Nephron (organoid): ENCODE data around the gene SNX30.
"Not testable (repeated sequence)": the region's sequence is repeated elsewhere in the genome, so short reads cannot be mapped to it uniquely, and the experiment has no call there.

ENCODE experiments used
- H3K27ac Mint-ChIP-seq, 3 experiments: 2 replicates each; pipeline ENCODE4 v1.8.0; 2020; ENCODE audit warnings: mixed read lengths in 3 of 3, mild to moderate bottlenecking in 2 of 3, moderate library complexity in 1 of 3
- H3K27me3 Mint-ChIP-seq: 2 replicates; pipeline ENCODE4 v1.8.0; 2021; ENCODE audit warnings: low read depth, mild to moderate bottlenecking, moderate library complexity, mixed read lengths
- H3K36me3 Mint-ChIP-seq: 2 replicates; pipeline ENCODE4 v1.8.0; 2020; ENCODE audit warnings: low read depth, mixed read lengths
- H3K4me1 Mint-ChIP-seq: 2 replicates; pipeline ENCODE4 v1.8.0; 2020; ENCODE audit warnings: mixed read lengths
- H3K4me3 Mint-ChIP-seq, 3 experiments: 2 replicates each; pipeline ENCODE4 v1.8.0; 2020; ENCODE audit warnings: mild to moderate bottlenecking in 3 of 3, mixed read lengths in 3 of 3, moderate library complexity in 2 of 3
- H3K9me3 Mint-ChIP-seq: 2 replicates; pipeline ENCODE4 v1.8.0; 2020; ENCODE audit warnings: mixed read lengths
- TF ChIP-seq, protein P1 (sequence below), 3 experiments: fragments of 200-600 bp; sonication (generic); IDR thresholded peaks; one replicate each; pipeline ENCODE4 v1.5.0; 2021; ENCODE audit warnings: antibody characterized with exemption in 3 of 3; ENCODE audit not compliant: unreplicated experiment in 3 of 3

The SNX30 gene

DNA sequence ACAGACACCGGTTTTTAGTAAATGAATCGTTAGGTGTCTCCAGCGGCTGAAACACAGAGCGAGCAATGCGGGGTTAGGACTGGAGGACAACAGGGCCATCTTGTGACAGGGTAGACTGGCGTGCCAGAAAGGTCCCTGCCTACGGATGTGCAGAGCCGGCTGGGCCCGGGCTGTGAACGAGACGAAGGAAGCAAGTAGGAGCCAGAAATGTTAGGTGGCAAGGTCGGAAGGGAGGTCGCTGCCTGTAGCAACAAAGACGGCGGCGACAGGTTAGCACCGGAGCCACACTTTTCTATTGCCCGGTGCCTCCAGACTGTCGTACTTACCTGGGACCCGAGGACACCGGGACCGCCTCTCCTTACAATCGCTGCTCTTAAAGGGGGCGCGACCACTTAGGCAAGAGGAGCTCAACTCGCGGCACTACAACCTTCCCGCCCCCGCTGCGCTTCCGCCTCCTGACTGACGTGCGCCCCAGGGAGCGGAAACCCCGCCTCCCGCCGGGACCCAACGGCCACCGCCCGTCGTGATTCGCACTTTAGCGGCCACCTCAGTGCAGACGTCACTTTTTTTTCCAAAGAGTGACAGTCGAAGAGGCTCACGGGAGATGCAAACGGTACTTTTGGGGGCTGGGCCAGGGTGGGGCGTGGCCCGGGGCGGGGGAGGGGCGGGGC, 32.8 kb upstream of the SNX30 start, which contains the start of gene INIP:
TSS of gene INIP (minus strand) at position 457 of the 671 bp plus-strand sequence. CDS start 1,632 bp downstream, outside the sequence.
- peaks cover 14% of the 10 kb centered on the region for H3K36me3 Mint-ChIP-seq
- TF ChIP-seq, protein P1, sequence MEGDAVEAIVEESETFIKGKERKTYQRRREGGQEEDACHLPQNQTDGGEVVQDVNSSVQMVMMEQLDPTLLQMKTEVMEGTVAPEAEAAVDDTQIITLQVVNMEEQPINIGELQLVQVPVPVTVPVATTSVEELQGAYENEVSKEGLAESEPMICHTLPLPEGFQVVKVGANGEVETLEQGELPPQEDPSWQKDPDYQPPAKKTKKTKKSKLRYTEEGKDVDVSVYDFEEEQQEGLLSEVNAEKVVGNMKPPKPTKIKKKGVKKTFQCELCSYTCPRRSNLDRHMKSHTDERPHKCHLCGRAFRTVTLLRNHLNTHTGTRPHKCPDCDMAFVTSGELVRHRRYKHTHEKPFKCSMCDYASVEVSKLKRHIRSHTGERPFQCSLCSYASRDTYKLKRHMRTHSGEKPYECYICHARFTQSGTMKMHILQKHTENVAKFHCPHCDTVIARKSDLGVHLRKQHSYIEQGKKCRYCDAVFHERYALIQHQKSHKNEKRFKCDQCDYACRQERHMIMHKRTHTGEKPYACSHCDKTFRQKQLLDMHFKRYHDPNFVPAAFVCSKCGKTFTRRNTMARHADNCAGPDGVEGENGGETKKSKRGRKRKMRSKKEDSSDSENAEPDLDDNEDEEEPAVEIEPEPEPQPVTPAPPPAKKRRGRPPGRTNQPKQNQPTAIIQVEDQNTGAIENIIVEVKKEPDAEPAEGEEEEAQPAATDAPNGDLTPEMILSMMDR (IDR thresholded peaks at IDR 0.05; ENCODE audit: unreplicated experiment in 3 of 3), result no peak
- H3K27me3 Mint-ChIP-seq, result no peaks in the 10 kb centered on the region
- H3K4me3 Mint-ChIP-seq, result peak within 1 kb of the TSS; percentile 96 to 100 (median 99)
- peaks cover 4% of the 10 kb centered on the region for H3K9me3 Mint-ChIP-seq
- peak within 1 kb of the TSS; percentile 78 to 95 (median 88) for H3K27ac Mint-ChIP-seq
- peaks cover 9% of the 10 kb centered on the region for H3K4me1 Mint-ChIP-seq

DNA sequence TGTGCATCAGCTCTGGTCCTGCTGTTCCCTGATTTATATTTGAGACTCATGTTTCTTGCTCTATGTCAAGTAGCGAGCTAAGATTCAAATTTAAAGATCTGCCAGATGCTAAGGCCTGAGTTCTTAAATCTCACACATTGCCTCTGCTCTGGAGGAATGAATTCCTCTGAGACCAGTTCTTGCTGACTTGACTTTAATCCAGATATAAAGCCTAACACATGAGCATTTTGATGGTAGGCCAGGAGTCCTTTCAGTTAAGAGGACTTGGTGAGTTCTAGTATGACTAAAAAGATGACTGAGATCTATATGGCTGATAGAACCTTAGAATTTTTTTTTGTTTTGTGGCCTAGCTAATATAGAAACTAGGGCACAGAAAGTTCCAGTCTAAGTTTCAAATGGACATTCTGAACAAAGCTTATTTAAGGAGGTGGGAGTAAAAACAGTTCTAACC, 31.3 kb upstream of the SNX30 start:
- Mint-ChIP-seq H3K4me1 (peaks cover 9% of the 10 kb centered on the region), H3K27me3 (no peaks in the 10 kb centered on the region), H3K9me3 (no peaks in the 10 kb centered on the region), H3K4me3 (peak overlapping the region; percentile 80 to 88 (median 84)), H3K36me3 (peaks cover 3% of the 10 kb centered on the region), H3K27ac (peak overlapping the region; percentile 41 to 80 (median 78))
- TF ChIP-seq, protein P1 (IDR thresholded peaks at IDR 0.05; ENCODE audit: unreplicated experiment in 3 of 3), result no peak

DNA sequence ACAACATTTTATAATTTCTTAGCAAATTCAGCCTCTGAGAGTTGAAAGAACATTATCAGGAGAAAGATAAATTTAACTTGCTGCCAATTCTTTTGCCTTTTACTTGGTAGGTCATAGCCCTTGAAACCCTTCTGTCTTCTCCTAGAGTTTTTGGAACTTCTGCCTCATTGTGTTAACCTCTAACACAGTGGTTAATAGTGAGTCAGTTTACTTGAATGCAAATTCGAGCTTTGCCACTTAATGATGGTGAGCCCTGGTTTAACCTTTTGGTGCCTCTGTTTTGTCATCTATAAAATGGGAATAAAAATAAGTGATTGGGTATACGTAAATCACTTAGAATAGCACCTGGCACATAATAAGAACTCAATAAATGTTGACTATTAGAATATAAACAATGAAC, 30.9 kb upstream of the SNX30 start:
- peaks cover 9% of the 10 kb centered on the region for H3K4me1 Mint-ChIP-seq
- no peaks in the 10 kb centered on the region for H3K36me3 Mint-ChIP-seq
- no peaks in the 10 kb centered on the region for H3K9me3 Mint-ChIP-seq
- TF ChIP-seq, protein P1 (IDR thresholded peaks at IDR 0.05; ENCODE audit: unreplicated experiment in 3 of 3), result no peak
- no peaks in the 10 kb centered on the region for H3K27me3 Mint-ChIP-seq
- H3K27ac Mint-ChIP-seq, result peak overlapping the region; percentile 41 to 80 (median 78)
- peak overlapping the region; percentile 17 to 55 (median 33) for H3K4me3 Mint-ChIP-seq

DNA sequence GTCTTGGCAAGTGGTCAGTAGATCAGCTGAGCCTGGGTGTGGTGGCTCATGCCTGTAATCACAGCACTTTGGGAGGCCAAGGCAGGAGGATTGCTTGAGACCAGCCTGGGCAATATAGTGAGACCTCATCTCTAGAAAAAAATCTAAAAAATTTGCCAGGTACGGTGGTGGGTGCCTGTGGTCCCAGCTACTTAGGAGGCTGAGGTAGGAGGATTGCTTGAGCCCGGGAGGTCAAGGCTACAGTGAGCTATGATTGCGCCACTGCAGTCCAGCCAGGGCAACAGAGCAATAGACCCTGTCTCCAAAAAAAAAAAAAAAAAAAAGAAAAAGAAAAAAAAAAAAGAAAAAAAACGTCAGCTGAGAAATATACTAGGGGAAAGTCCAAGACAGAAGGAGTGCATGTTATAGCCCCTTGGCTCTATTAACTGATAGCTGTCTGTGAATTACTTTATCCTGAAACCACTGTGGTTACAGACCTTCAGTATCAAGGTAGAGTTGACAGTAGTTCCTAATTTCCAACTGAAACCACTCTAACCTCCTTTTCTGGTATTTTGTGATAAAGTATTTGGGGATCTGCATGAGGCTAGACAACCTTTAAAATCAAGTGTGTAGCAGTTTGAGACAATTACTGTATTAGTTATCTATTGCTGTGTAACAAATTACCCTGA, 30.3 kb upstream of the SNX30 start:
- H3K4me3 Mint-ChIP-seq, result no peak overlapping the region
- H3K9me3 Mint-ChIP-seq, result no peaks in the 10 kb centered on the region
- TF ChIP-seq, protein P1 (IDR thresholded peaks at IDR 0.05; ENCODE audit: unreplicated experiment in 3 of 3), result no peak
- no peaks in the 10 kb centered on the region for H3K36me3 Mint-ChIP-seq
- no peak overlapping the region for H3K27ac Mint-ChIP-seq
- H3K27me3 Mint-ChIP-seq, result no peaks in the 10 kb centered on the region
- peaks cover 9% of the 10 kb centered on the region for H3K4me1 Mint-ChIP-seq

DNA sequence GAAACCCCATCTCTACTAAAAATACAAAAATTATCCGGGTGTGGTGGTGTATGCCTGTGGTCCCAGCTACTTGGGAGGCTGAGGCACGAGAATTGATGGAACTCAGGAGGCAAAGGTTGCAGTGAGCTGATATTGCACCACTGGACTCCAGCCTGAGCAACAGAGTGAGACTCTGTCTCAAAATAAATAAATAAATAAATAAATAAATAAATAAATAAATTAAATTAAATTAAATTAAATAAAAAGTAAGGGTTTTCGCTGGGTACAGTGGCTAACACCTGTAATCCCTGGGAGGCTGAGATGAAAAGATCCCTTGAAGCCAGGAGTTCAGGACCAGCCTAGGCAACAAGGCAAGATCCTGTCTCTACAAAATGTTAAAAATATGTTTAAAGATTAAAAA, 27.8 kb upstream of the SNX30 start:
- H3K9me3 Mint-ChIP-seq, H3K4me1 Mint-ChIP-seq, H3K4me3 Mint-ChIP-seq, H3K27me3 Mint-ChIP-seq, H3K36me3 Mint-ChIP-seq, H3K27ac Mint-ChIP-seq: not testable (repeated sequence)

DNA sequence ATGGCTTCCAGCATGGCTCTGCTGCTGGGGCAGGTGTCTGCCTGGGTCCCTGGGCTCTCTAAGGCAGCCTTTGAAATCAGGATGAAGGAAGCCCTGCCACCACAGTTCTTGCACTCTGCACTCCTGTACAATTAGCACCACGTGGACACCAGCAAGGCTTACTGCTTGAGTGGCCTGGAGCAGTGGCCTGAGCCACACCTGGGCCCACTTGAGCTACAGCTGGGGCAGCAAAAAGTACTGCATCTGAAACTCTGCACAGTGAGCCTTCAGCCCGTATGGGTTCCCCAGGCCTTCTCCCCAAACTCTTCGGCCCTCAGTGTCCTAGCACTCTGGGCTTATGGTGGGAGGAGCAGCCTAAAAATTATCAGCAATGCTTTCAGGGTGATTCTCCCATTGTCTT, 24.6 kb upstream of the SNX30 start:
- Mint-ChIP-seq H3K27ac (no peak overlapping the region), H3K4me1 (no peaks in the 10 kb centered on the region), H3K9me3 (no peaks in the 10 kb centered on the region), H3K36me3 (no peaks in the 10 kb centered on the region), H3K4me3 (no peak overlapping the region), H3K27me3 (no peaks in the 10 kb centered on the region)
- TF ChIP-seq, protein P1 (IDR thresholded peaks at IDR 0.05; ENCODE audit: unreplicated experiment in 3 of 3), result no peak
